ENCODE data around the gene MCRIP2. TPM values are rescaled to one million over a fixed set of nuclear protein-coding genes. Genes with fewer than 3 reads are reported as not detected.

The MCRIP2 gene
- total and polyA plus RNA-seq, 3 donors from 2014 or later: 78.2 to 134 (median 83.1) TPM

GRCh38 chr16:626787-627453, 14.7 kb upstream of the MCRIP2 start:
- no peak for DNase-seq
- H3K36me3 ChIP-seq (ENCODE audit: low read depth, missing control alignments): no peaks in the 10 kb centered on the region

DNA sequence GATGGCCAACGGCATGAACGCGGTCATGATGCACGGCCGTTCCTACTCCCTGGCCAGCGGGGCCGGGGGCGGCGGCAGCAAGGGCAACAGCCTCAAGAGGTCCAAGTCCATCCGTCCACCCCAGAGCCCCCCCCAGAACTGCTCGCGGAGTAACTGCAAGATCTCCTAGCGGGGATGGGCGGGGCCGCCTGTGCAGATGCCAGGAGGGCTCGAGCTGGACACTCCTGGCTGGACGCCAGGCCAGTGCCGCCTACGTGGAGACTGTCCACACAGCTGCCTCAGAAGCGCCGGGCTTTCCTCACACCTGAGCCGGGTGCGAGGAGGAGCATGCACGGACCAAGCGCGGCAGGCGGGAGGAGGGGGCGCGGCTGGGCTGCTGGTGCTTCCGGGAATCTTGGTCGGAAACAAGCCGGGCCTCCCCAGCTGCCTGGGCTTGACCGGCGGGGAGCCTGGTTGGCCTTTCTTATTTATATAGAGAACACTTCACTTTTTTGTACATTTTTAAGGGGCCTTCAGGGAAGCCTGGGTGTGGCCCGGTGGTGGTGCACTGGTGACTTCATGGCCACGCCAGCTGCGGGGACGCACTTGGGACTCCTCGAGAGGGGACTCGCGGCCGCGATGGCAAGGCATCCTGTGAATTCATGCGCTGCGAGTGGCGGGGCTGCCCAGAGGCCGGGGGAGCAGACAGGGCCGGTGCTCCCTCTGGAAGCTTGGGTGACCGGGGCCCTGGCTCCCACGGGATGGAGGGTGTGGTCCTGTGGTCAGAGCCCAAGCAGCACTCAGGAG, 14.0 kb upstream of the MCRIP2 start:
- no peaks in the 10 kb centered on the region for H3K27me3 ChIP-seq
- intact Hi-C loops (cut with DNase I; ENCODE audit: low total_unique reads): no loop called here
- peaks cover 20% of the 10 kb centered on the region for H3K4me1 ChIP-seq
- no peaks in the 10 kb centered on the region for H3K36me3 ChIP-seq (ENCODE audit: low read depth, missing control alignments)
- TF ChIP-seq POLR2A (IDR thresholded peaks at IDR 0.05) (no peak), CTCF (IDR thresholded peaks at IDR 0.05) (no peak)
- no peaks in the 10 kb centered on the region for H3K9me3 ChIP-seq
- 87 to 92% methylated on average over 43 to 50 of the region's 50 CpGs for WGBS, 2 donors
- no peak overlapping the region for H3K4me3 ChIP-seq
- no peak overlapping the region for H3K27ac ChIP-seq
- no peak for DNase-seq

More at GRCh38 chr16:626787-627453, 14.7 kb upstream of the MCRIP2 start:
- intact Hi-C loops (cut with DNase I; ENCODE audit: low total_unique reads): no loop called here
- Histone ChIP-seq H3K9me3 (no peaks in the 10 kb centered on the region), H3K4me1 (peaks cover 20% of the 10 kb centered on the region), H3K4me3 (no peak overlapping the region), H3K27ac (no peak overlapping the region), H3K27me3 (no peaks in the 10 kb centered on the region)
- TF ChIP-seq POLR2A (IDR thresholded peaks at IDR 0.05) (no peak), CTCF (IDR thresholded peaks at IDR 0.05) (no peak)
- WGBS, 2 donors: 88 to 93% methylated on average over 17 to 29 of the region's 29 CpGs

DNA sequence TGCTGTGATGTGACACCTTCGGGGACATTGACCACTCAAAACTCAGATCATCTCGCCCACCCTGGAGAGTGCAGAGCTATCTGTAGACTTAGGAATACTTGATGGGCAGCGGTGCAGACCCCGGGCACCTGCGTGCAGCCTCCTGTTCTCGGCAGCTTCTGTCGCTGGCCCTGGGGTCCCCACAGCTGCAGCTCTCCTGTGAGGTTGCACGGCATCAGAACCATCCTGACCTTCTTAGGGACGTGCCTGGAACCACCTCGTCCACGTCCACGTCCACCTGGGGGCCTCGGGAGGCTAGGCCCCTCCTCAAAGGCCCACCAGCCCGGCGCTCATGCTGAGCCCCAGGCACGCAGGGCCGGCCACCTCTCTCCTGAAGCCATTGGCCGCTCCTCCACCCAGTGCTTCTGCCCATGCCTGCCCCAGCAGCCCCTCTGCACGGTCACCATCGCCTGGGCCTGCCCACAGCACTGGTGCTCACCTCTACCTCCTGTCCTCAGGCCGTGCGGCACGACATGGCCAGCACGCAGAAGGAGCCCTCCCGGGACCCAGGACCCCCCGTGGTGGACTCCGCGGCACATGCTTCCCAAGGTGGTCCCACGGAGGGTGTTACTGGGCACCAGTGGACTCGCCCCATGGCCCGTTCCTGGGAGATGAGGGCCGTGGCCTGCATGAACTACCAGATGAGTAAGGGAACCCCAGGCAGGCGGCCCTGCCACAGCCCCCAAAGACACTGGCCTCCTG, 13.1 kb upstream of the MCRIP2 start:
- H3K4me1 ChIP-seq: peaks cover 20% of the 10 kb centered on the region
- 94 to 96% methylated on average over 20 to 33 of the region's 33 CpGs for WGBS, 2 donors
- no peak for TF ChIP-seq CTCF (IDR thresholded peaks at IDR 0.05)
- TF ChIP-seq POLR2A (IDR thresholded peaks at IDR 0.05): no peak
- no peaks in the 10 kb centered on the region for H3K36me3 ChIP-seq (ENCODE audit: low read depth, missing control alignments)
- H3K27me3 ChIP-seq: no peaks in the 10 kb centered on the region
- no peaks in the 10 kb centered on the region for H3K9me3 ChIP-seq
- H3K27ac ChIP-seq: no peak overlapping the region
- intact Hi-C loops (cut with DNase I; ENCODE audit: low total_unique reads): no loop called here
- H3K4me3 ChIP-seq: no peak overlapping the region
- DNase-seq: no peak

DNA sequence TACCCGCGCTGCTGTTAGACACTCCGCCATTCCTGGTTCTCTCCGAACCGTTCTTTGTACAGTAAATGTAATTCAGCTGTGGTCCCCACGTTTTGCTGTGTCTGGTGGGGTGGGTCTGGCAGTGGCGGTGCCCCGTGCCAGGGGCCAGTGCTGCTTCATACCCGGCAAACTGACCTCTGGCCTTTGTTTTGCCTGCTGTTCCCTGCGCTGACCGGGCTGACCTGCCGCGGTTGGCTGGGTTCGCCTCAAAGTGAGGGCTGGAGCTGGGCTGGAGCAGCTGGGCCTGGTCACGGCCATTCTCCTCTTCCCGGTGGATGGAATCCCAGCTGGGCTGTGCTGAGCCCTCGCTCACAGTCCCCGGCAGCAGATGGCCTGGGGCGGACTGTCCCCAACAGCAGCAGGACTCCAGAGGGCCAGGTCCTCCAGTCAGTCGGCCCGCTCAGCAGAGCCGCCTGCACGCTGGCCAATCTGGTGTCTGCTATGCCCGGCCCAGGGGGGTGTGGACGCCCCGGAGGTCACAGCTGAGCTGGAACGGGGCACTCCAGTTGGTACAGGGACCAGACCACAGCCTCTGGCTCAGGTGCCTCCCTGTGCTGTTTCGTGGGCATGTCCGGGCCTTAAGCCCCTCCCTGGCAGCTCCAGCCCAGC, 12.3 kb upstream of the MCRIP2 start:
- Histone ChIP-seq H3K27ac (no peak overlapping the region), H3K36me3 (ENCODE audit: low read depth, missing control alignments) (no peaks in the 10 kb centered on the region), H3K9me3 (no peaks in the 10 kb centered on the region), H3K4me3 (no peak overlapping the region), H3K27me3 (no peaks in the 10 kb centered on the region), H3K4me1 (peaks cover 20% of the 10 kb centered on the region)
- no peak for DNase-seq
- intact Hi-C loops (cut with DNase I; ENCODE audit: low total_unique reads): no loop called here
- TF ChIP-seq POLR2A (IDR thresholded peaks at IDR 0.05): no peak
- no peak for TF ChIP-seq CTCF (IDR thresholded peaks at IDR 0.05)
- WGBS, 2 donors: 60 to 80% methylated on average over 13 to 29 of the region's 29 CpGs

Measured in testis (tissue), 3 donors.